Adrenal gland (tissue), 12 donors: Measurements from ENCODE around the gene NEDD1. TPM values are rescaled to one million over a fixed set of nuclear protein-coding genes. Genes with fewer than 3 reads are reported as not detected.

Experiments
- DNase-seq, 7 donors: peaks; one replicate each; pipeline ENCODE4 v3.0.0-alpha.2; 2019 to 2020
- H3K27ac ChIP-seq, 5 donors: fragments of 200-600 bp; sonication (generic) in 4 of 5; 1 replicate in 3 of 5; 2 replicates in 2 of 5; pipeline versions ENCODE4 v1.5.1 to v1.8.0; 2016 to 2020; ENCODE audit warnings: mild to moderate bottlenecking in 1 of 5
- H3K27me3 ChIP-seq: fragments of 200-600 bp; 2 replicates; pipeline ENCODE4 v1.8.0; 2021
- H3K36me3 ChIP-seq, 2 donors: fragments of 200-600 bp; replicated peaks in 1 of 2; 1 replicate in 1 of 2; 2 replicates in 1 of 2; pipeline versions ENCODE4 v1.5.1 to v1.8.0; 2018 to 2022
- H3K4me1 ChIP-seq, 2 donors: fragments of 200-600 bp; replicated peaks in 1 of 2; 1 replicate in 1 of 2; 2 replicates in 1 of 2; pipeline versions ENCODE4 v1.5.1 to v1.8.0; 2018 to 2021
- H3K4me3 ChIP-seq, 4 donors: fragments of 200-600 bp; sonication (generic) in 3 of 4; one replicate each; pipeline ENCODE4 v1.5.1; 2016 to 2018
- H3K9me3 ChIP-seq, 3 donors: fragments of 200-600 bp; sonication (generic) in 1 of 3; replicated peaks in 1 of 3; 1 replicate in 2 of 3; 2 replicates in 1 of 3; pipeline versions ENCODE4 v1.5.1 to v1.8.0; 2016 to 2021
- POLR2A ChIP-seq, 2 donors: fragments of 450-650 bp; IDR thresholded peaks; one replicate each; pipeline ENCODE4 v1.6.1; 2017; ENCODE audit warnings: antibody characterized with exemption in 2 of 2, mild to moderate bottlenecking in 2 of 2, moderate library complexity in 1 of 2
- WGBS, 4 donors: extraction: QIAGEN DNeasy Blood & Tissue Kit in 2 of 4; methylation state at CpG; one replicate each; pipeline versions ENCODE4 v1.1.5 to v1.1.7; 2013 to 2017; 5-methylcytosine and 5-hydroxymethylcytosine counted together
- intact Hi-C, 2 donors: fragments of 100-400 bp; cut with DNase I; formaldehyde crosslinking; loops; one replicate each; pipeline versions ENCODE4 v1.14.1 to v1.15.0; 2022 to 2023
- polyA plus RNA-seq, 3 donors: library from polyadenylated mRNA; stranded (reverse); fragments of 200-250 nt in 2 of 3; fragments of 350-450 nt in 1 of 3; fragmentation: Illumina TruSeq in 1 of 3; extraction: RNeasy Lipid Tissue Mini Kit (QIAGEN cat#74804) in 1 of 3; gene quantifications; one replicate each; pipeline ENCODE4 v1.2.3, GENCODE V29; 2013 to 2014
- total RNA-seq, 9 donors: library from RNA; depleted of rRNA in 4 of 9; stranded (reverse); fragments of >200 nt in 4 of 9; fragments of 120-200 nt in 1 of 9; fragmentation: NEBNext Ultra II Directional in 1 of 9; extraction: Animal tissue kit (Norgen Biotek cat#: 25700) in 1 of 9; gene quantifications; one replicate each; pipeline versions ENCODE4 v1.1.0 to v1.2.4, GENCODE V29; 2013 to 2023
- TF ChIP-seq, protein P1 (sequence below), 6 experiments: fragments of 450-650 bp in 4 of 6; fragments of 200-600 bp in 2 of 6; sonication (generic) in 1 of 6; IDR thresholded peaks; 1 replicate in 5 of 6; 2 replicates in 1 of 6; pipeline versions ENCODE4 v1.5.1 to v1.8.0; 2016 to 2021; ENCODE audit warnings: antibody characterized with exemption in 6 of 6, mild to moderate bottlenecking in 2 of 6, moderate library complexity in 1 of 6
- donor health status: healthy with polysubstance abuse.
- donor health status: Bipolar disorder and iron deficiency.
- donor health status: DM: yes; HTN: yes; CAD: no.
- donor health status: DM: no; HTN: no; CAD: no.
- donor health status: DM: no; HTN: no; CAD: no.
- donor health status: DM: yes; HTN: yes; CAD: no.

NEDD1 gene
- total and polyA plus RNA-seq, 12 donors = 3.5 to 17.6 (median 11.5) TPM

- Histone ChIP-seq H3K27me3 (no peaks in the 10 kb centered on the region), H3K36me3 (no peaks in the 10 kb centered on the region), H3K27ac (no peak overlapping the region), H3K9me3 (no peaks in the 10 kb centered on the region), H3K4me3 (no peak overlapping the region), H3K4me1 (no peaks in the 10 kb centered on the region)
- no peak for DNase-seq
- 61 to 76% (median 65%) methylated on average over 1 of the region's 1 CpG for WGBS, 4 donors
- intact Hi-C loops = no loop called here
- no peak for TF ChIP-seq POLR2A (IDR thresholded peaks at IDR 0.05)
- TF ChIP-seq, protein P1, sequence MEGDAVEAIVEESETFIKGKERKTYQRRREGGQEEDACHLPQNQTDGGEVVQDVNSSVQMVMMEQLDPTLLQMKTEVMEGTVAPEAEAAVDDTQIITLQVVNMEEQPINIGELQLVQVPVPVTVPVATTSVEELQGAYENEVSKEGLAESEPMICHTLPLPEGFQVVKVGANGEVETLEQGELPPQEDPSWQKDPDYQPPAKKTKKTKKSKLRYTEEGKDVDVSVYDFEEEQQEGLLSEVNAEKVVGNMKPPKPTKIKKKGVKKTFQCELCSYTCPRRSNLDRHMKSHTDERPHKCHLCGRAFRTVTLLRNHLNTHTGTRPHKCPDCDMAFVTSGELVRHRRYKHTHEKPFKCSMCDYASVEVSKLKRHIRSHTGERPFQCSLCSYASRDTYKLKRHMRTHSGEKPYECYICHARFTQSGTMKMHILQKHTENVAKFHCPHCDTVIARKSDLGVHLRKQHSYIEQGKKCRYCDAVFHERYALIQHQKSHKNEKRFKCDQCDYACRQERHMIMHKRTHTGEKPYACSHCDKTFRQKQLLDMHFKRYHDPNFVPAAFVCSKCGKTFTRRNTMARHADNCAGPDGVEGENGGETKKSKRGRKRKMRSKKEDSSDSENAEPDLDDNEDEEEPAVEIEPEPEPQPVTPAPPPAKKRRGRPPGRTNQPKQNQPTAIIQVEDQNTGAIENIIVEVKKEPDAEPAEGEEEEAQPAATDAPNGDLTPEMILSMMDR (IDR thresholded peaks at IDR 0.05) = no peak
Observed at GRCh38 chr12:96862326-96862725, 44.7 kb upstream of the NEDD1 start.

DNA sequence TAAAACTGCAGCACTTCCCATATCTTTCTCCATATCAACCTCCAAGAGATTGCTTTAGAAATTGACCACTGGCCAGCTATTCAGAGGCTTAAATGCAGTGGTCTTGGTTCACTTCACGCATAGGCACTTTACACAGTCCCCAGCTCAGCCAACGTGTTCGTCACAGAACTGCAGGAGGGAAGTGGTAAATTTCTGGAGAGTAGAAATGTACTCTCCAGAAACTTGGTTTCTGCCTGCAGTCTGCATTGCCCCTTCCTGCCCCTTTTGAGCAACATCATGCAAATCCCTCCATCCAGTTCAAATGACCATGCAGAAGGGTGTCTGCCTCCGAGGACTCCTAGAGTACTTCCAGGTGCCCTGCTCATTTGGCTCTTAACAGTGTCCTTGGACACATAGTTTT lies 42.7 kb upstream of the NEDD1 start:
- H3K27me3 ChIP-seq = no peaks in the 10 kb centered on the region
- WGBS, 4 donors = 53 to 60% (median 55%) methylated on average over 4 of the region's 4 CpGs
- H3K4me1 ChIP-seq = no peaks in the 10 kb centered on the region
- H3K4me3 ChIP-seq = no peak overlapping the region
- no peak overlapping the region for H3K27ac ChIP-seq
- TF ChIP-seq POLR2A (IDR thresholded peaks at IDR 0.05) = no peak
- TF ChIP-seq, protein P1 (IDR thresholded peaks at IDR 0.05) = no peak
- intact Hi-C loops = no loop called here
- H3K9me3 ChIP-seq = no peaks in the 10 kb centered on the region
- no peaks in the 10 kb centered on the region for H3K36me3 ChIP-seq
- no peak for DNase-seq

DNA sequence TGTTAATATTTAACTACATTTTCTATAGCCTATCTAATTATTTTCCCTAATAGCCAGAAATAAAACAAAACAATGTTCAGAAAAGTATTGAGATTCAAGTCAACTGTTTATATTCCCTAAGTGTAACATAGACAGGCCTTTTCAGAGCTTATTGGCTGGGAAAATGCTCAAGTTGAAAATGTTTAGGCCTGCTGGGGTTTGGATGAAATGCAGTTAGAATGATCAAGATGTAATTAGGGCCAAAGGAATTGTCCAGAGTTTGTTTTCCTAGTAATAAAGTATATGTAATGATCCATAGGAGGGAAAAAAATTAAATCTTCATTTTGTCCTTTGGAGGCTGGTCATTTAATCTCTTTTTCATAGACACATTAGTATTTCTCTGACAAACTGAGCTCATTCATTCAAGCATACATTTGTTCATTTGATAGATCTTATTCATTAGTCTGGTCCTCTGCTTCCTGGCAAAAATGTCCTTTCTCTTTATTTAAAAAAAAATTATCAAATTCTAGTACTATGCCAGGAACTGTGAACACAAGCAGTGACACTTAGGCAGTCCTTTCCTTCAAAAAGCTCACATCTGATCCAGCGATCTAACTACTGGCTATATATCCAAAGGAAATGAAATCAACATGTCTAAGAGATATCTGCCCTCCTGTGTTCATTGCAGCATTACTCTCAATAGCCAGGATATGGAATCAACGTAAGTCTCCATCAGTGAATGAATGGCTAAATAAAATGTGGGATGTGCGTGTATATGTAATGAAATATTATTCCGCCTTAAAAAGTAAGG lies 40.1 kb upstream of the NEDD1 start:
- Histone ChIP-seq H3K9me3 (no peaks in the 10 kb centered on the region), H3K4me3 (no peak overlapping the region), H3K36me3 (no peaks in the 10 kb centered on the region), H3K27ac (no peak overlapping the region), H3K27me3 (no peaks in the 10 kb centered on the region), H3K4me1 (no peaks in the 10 kb centered on the region)
- TF ChIP-seq, protein P1 (IDR thresholded peaks at IDR 0.05) = no peak
- no peak for TF ChIP-seq POLR2A (IDR thresholded peaks at IDR 0.05)
- intact Hi-C loops = no loop called here
- WGBS, 4 donors = 74 to 88% (median 81%) methylated on average over 4 of the region's 4 CpGs
- no peak for DNase-seq

DNA sequence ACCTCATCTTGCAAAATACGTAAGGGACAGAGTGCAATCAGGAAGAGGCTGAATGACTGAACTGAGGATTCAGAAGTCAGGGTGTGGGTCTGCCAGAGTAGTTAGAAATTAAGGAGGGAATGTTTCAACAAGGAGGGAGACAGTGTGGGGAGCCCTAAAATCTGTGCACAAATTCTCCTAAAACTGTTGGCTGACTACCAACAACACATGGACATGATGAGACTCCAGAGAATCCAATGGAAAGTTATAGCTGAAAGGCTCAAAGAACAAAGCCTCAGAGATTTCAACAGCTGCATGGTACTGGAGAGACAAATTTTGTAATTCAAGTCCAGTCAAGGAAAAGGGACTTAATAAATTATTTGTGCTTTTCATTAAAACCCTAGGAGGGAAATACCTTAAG lies 36.1 kb upstream of the NEDD1 start:
- DNase-seq = no peak
- H3K27me3 ChIP-seq = no peaks in the 10 kb centered on the region
- intact Hi-C loops = no loop called here
- H3K4me1 ChIP-seq = no peaks in the 10 kb centered on the region
- no peak overlapping the region for H3K27ac ChIP-seq
- H3K9me3 ChIP-seq = no peaks in the 10 kb centered on the region
- no peaks in the 10 kb centered on the region for H3K36me3 ChIP-seq
- WGBS, 4 donors = 72 to 85% (median 80%) methylated on average over 1 of the region's 1 CpG
- no peak overlapping the region for H3K4me3 ChIP-seq
- TF ChIP-seq, protein P1 (IDR thresholded peaks at IDR 0.05) = no peak
- no peak for TF ChIP-seq POLR2A (IDR thresholded peaks at IDR 0.05)
